Pancreas (tissue), 10 donors: ENCODE data around the gene SLC27A5. TPM values are rescaled to one million over a fixed set of nuclear protein-coding genes. Genes with fewer than 3 reads are reported as not detected.

Experiments used
- ATAC-seq, 4 donors: fragments of 200-7000 bp; cut with Tn5 transposase; one replicate each; pipeline versions ENCODE4 v1.8.0 to v1.9.1; 2020; ENCODE audit warnings: mild to moderate bottlenecking in 4 of 4, moderate library complexity in 4 of 4
- DNase-seq, 6 donors: peaks; one replicate each; pipeline ENCODE4 v3.0.0-alpha.2; 2020
- FAIRE-seq: peaks from 2 replicates; lab custom pipeline; 2012; peaks lifted over from hg19 to GRCh38; lab: Jason Lieb, UNC
- H3K27ac ChIP-seq, 4 donors: fragments of 200-600 bp; sonication (generic); 1 replicate in 3 of 4; 2 replicates in 1 of 4; pipeline versions ENCODE4 v1.5.0 to v1.8.0; 2020
- H3K27me3 ChIP-seq, 4 donors: fragments of 200-600 bp; one replicate each; pipeline ENCODE4 v1.8.0; 2021
- H3K36me3 ChIP-seq, 3 donors: fragments of 200-600 bp; sonication (generic) in 1 of 3; one replicate each; pipeline versions ENCODE4 v1.5.0 to v1.8.0; 2020 to 2021
- H3K4me1 ChIP-seq, 3 donors: fragments of 200-600 bp; one replicate each; pipeline ENCODE4 v1.8.0; 2021
- H3K4me3 ChIP-seq, 4 donors: fragments of 200-600 bp; sonication (generic) in 2 of 4; one replicate each; pipeline versions ENCODE4 v1.5.0 to v1.8.0; 2020 to 2021
- H3K9me3 ChIP-seq, 4 donors: fragments of 200-600 bp; one replicate each; pipeline ENCODE4 v1.8.0; 2021
- CTCF ChIP-seq, 4 donors: fragments of 200-600 bp; sonication (generic) in 3 of 4; IDR thresholded peaks; one replicate each; pipeline versions ENCODE4 v1.5.0 to v1.8.0; 2021; ENCODE audit warnings: antibody characterized with exemption in 4 of 4
- WGBS, 2 donors: extraction: QIAGEN DNeasy Blood & Tissue Kit; methylation state at CpG; one replicate each; pipeline ENCODE4 v1.1.7; 2013; 5-methylcytosine and 5-hydroxymethylcytosine counted together
- intact Hi-C, 3 donors: fragments of 100-400 bp; cut with DNase I; formaldehyde crosslinking; loops; one replicate each; pipeline versions ENCODE4 v1.11.1 to v1.14.2; 2022
- polyA plus RNA-seq, 2 donors: library from polyadenylated mRNA; stranded (reverse); fragments of 200-250 nt; gene quantifications; one replicate each; pipeline ENCODE4 v1.2.3, GENCODE V29; 2013
- total RNA-seq, 6 donors: library from RNA; stranded (reverse); fragmentation: NEBNext Ultra II Directional in 4 of 6; extraction: Animal tissue kit (Norgen Biotek cat#: 25700) in 4 of 6; gene quantifications; one replicate each; pipeline versions ENCODE4 v1.2.1 to v1.2.4, GENCODE V29; 2021 to 2023
- donor health status: healthy with polysubstance abuse.
- donor health status: DM: no; HTN: no; CAD: no; lungs with moderate emphysema.
- donor health status: DM: no; HTN: no; CAD: no.
- donor health status: control.
- donor health status: control.
- donor health status: Bipolar disorder and iron deficiency.
- donor health status: DM: yes; HTN: yes; CAD: no.
- donor health status: DM: no; HTN: no; CAD: no.
- donor health status: DM: no; HTN: no; CAD: no.
- donor health status: DM: yes; HTN: yes; CAD: no.

Gene SLC27A5
- total and polyA plus RNA-seq, 8 donors, result 3.0 to 15.6 (median 6.1) TPM

DNA sequence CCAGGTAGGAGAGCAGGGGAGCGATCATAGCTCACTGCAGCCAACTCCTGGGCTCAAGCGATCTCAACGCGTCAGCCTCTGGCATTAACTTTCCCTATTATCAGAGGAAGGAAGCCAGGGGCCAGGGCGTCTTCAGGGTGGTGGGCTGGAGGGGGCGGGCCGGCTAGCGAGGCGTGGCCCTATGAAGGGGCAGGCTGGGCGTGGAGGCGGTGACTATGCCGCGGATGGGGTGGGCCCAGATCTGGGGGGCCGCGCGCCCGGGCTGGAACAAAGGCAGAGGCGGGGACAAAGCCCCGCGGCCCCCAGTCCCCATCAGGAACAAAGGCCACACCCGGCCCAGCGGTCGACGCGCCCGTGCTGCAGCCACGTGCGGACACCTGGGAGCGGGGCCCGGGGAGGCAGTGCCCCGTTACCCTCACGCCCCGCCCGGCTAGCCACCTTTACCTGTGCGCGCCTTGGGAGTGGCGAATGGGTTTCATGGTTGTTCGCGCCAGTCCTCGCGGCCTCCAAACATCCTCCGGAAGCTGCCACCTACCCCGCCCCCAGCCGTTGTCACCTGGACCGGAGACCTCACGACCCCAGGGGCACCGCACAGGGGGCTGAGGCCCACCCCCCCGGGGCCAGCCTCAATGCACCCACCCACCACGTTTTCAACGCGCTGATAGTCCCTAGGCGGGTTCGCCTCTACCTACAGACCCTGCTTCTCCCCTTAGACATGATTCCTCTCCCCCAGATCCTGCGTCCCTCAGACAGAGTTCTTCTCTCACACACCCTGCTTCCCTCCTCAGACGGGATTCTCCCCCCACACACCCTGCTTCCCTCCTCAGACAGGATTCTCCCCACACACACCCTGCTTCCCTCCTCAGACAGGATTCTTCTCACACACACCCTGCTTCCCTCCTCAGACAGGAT lies 26.7 kb upstream of the SLC27A5 start:
- FAIRE-seq, result no peak

DNA sequence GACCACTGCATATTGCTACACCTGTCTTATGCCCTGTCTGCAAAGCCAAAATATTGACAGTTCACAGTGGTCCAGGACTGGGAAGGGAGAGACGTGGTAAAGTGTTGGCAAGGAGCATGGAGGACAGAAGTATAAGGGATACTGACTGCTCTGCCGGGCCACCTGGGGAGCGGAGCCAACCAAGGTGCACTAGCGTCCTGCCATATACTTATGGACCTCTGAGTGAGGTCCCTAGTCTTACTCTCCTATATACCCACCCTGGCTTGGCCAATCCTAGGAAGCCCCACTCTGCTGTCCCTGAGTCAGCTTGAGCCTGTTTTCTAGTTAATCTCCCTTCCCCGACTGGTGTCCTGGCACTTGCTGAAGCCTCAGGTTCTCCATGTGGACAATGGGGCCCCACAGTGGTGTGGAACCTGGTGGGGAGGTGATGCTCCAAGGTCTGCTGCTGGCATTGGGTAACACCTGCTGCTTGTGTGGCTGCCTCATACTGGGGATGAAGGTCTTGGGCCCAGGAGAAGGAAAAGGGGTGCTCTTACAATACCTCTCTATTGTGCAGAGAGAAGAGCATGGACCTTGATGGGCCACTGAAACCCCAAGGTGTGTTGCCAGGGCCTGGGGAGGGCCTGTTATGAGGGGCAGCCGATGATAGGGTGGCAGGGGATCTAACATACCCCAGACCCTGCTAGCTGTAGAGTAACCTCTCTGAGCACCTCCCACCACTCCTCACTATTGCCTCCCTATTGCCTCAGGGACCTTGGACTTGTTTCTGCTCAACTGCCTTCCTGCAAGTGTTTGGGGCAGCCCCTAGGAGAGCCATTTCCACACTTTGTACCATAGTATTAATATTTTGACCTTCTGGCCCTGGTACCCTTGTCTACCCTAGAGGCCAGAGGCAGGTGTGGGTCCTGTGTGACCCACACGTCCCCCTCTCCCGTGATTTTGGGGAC lies 25.3 kb upstream of the SLC27A5 start:
- no peak for TF ChIP-seq CTCF (IDR thresholded peaks at IDR 0.05)
- no peaks in the 10 kb centered on the region for H3K27me3 ChIP-seq
- ATAC-seq (no peak), DNase-seq (no peak), FAIRE-seq (no peak)
- intact Hi-C loops, result no loop called here
- peaks cover 0 to 2% (median 0%) of the 10 kb centered on the region in 3 donors for H3K4me1 ChIP-seq
- no peaks in the 10 kb centered on the region for H3K36me3 ChIP-seq
- no peak overlapping the region for H3K27ac ChIP-seq
- H3K9me3 ChIP-seq, result no peaks in the 10 kb centered on the region
- WGBS, 2 donors, result 76 to 89% methylated on average over 8 of the region's 8 CpGs
- no peak overlapping the region for H3K4me3 ChIP-seq

More for the DNA sequence above, 26.7 kb upstream of the SLC27A5 start:
- intact Hi-C loops, result no loop called here
- no peak overlapping the region for H3K27ac ChIP-seq
- 4 to 7% methylated on average over 51 to 55 of the region's 55 CpGs for WGBS, 2 donors
- H3K4me3 ChIP-seq, result peak overlapping the region in 2 of 4 donors; percentile 6 to 37
- TF ChIP-seq CTCF (IDR thresholded peaks at IDR 0.05), result no peak
- H3K27me3 ChIP-seq, result no peaks in the 10 kb centered on the region
- DNase-seq (peak in 2 of 6 donors; percentile 14 to 18), ATAC-seq (peak; percentile 40 to 82 (median 72))
- H3K36me3 ChIP-seq, result no peaks in the 10 kb centered on the region
- no peaks in the 10 kb centered on the region for H3K9me3 ChIP-seq
- H3K4me1 ChIP-seq, result peaks cover 0 to 2% (median 0%) of the 10 kb centered on the region in 3 donors

DNA sequence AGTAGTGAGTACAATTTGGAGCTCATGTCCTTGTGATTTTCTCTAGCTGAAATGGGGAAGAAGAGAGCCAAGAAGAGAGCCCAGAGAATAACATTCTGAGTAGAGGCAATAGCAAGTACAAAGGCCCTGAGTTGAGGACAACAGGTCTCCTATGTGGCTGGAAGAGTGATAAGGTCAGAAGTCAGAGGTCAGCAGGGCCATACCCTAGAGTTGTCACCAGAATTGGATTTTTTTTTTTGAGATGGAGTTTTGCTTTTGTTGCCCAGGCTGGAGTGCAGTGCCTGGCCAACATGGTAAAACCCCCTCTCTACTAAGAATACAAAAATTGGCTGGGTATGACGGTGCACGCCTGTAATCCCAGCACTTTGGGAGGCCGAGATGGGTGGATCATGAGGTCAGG lies 24.1 kb upstream of the SLC27A5 start:
- ATAC-seq, result no peak
- intact Hi-C loops, result no loop called here
- Histone ChIP-seq H3K36me3 (no peaks in the 10 kb centered on the region), H3K4me3 (no peak overlapping the region), H3K27ac (no peak overlapping the region), H3K4me1 (peaks cover 0 to 2% (median 0%) of the 10 kb centered on the region in 3 donors), H3K27me3 (no peaks in the 10 kb centered on the region), H3K9me3 (no peaks in the 10 kb centered on the region)
- FAIRE-seq, result no peak
- TF ChIP-seq CTCF (IDR thresholded peaks at IDR 0.05), result no peak
- DNase-seq, result no peak
- 77 to 90% methylated on average over 3 of the region's 3 CpGs for whole genome bisulfite sequencing, 2 donors

GRCh38 chr19:58531034-58531840 lies 19.4 kb upstream of the SLC27A5 start:
- ATAC-seq, result no peak
- intact Hi-C loops, result no loop called here
- H3K27ac ChIP-seq, result no peak overlapping the region
- H3K9me3 ChIP-seq, result no peaks in the 10 kb centered on the region
- H3K4me1 ChIP-seq, result no peaks in the 10 kb centered on the region
- H3K36me3 ChIP-seq, result no peaks in the 10 kb centered on the region
- no peak overlapping the region for H3K4me3 ChIP-seq
- H3K27me3 ChIP-seq, result no peaks in the 10 kb centered on the region
- no peak for FAIRE-seq
- 52 to 71% methylated on average over 10 of the region's 10 CpGs for WGBS, 2 donors
- no peak for DNase-seq
- no peak for TF ChIP-seq CTCF (IDR thresholded peaks at IDR 0.05)
